SK-N-SH (cell line): ENCODE data around the gene MTCL1.

Experiments
- CHD2 ChIP-seq: fragments of 150-350 bp; IDR thresholded peaks from 2 replicates; pipeline ENCODE4 v1.6.1; 2018; ENCODE audit warnings: low read length; ENCODE audit not compliant: partially characterized antibody
- CTCF ChIP-seq: fragments of 200-600 bp; sonication (generic); IDR thresholded peaks from 2 replicates; pipeline ENCODE4 v1.6.1; 2017; ENCODE audit warnings: antibody characterized with exemption, mild to moderate bottlenecking, moderate library complexity
- POLR2AphosphoS5 ChIP-seq: IDR thresholded peaks from 2 replicates; pipeline ENCODE4 v1.6.1; 2012; ENCODE audit warnings: low read depth, low read length
- RAD21 ChIP-seq: IDR thresholded peaks from 2 replicates; pipeline ENCODE4 v1.6.1; 2012; ENCODE audit warnings: mild to moderate bottlenecking, low read length
- REST ChIP-seq: IDR thresholded peaks from 2 replicates; pipeline ENCODE4 v1.6.1; 2012; ENCODE audit warnings: mild to moderate bottlenecking, low read depth, low read length, moderate library complexity
- RFX5 ChIP-seq: IDR thresholded peaks from 2 replicates; pipeline ENCODE4 v1.6.1; 2012; ENCODE audit warnings: mild to moderate bottlenecking, improper control_type of control experiment, low read length
- SMC3 ChIP-seq: IDR thresholded peaks from 2 replicates; pipeline ENCODE4 v1.6.1; 2012; ENCODE audit warnings: low read depth, low read length, improper control_type of control experiment

GRCh38 chr18:8724452-8724851 is 19.1 kb downstream of the MTCL1 start:
- TF ChIP-seq POLR2AphosphoS5 (no peak), CTCF (no peak), SMC3 (no peak), REST (no peak), RFX5 (no peak), RAD21 (no peak), CHD2 (no peak)
